T-helper 1 cell (primary cell): ENCODE data around the gene ZSCAN1.
A peak's percentile ranks its signal among the peaks of the same experiment; 100 is the strongest.

Experiments used
- DNase-seq, 5 donors: peaks; one replicate each; pipeline ENCODE4 v3.0.0-alpha.2; 2012 to 2020

ZSCAN1 gene

DNA sequence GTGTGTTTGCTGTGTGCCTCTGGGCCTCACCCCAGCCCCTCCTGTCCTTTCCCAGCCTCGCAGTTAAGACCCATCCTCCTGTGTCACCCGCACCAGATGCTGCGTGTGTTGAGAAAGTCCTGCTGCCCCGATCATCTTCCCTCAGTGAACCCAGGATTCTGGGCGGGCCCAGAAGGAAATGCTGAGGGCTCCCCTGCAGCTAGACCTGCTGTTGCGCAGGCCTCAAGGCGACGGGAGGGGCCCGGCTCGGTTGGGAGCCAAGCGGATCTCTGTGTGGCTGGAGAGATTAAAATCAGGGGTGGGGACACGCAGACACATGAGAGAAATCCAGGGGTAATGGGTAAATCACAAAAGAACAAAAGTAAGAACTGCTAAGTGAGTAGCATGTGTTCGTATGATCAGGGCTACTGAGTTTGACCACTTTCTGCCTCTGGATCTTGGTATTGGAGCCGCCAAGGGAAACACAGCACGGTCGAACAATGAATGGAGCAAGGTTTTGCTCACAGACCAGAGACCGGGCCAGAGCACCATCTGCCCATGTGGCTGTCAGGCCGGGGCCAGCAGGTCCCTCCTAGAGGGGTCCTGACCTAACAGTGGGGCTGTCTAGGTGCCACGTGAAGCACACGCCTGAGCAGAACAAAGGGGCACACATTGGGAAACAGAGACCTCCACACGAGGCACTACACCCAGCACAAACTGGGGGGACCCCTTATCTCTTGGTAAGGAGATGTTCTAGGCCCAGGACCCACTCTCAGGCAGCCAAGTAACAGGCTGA, 7.1 kb downstream of the ZSCAN1 start:
- DNase-seq = no peak

DNA sequence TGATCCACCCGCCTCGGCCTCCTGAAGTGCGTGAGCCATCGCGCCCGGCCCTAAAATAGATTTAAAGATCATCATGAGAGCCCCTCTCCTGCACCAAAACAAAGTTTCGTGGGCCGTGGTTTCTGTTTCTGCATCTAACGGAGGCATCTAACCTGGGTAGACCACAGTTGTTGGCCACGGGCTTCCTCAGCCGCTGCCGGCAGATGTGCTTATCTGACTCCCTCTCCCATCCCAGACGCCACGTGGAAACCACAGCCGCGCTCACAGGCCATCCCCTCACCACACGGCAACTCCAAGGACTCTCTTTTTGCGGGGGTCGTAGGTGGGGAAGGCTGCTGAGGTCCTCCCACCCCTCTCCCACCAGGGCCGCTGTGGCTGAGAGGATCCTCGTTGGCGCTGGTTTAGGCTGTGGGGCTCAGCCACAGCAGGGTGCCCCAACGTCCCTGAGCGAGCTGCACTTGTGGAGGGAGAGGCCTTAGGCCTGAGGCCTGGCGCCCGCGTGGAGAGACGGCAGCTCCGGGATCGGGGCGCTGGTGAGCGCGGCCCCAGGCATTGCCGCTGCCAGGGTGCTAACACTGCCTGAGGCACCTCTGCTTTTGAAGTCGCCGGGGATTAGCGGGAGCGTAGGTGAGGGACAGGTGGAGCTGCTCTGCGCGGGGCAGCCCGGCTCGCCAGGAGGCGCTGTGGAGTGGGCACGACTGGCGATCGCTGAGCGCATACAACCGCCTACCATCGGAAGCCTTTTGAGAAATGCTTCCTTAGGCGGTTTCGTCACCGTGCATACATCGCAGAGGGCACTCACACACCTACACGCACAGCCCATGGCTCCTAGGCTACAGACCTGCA, 8.9 kb downstream of the ZSCAN1 start:
- DNase-seq = no peak

DNA sequence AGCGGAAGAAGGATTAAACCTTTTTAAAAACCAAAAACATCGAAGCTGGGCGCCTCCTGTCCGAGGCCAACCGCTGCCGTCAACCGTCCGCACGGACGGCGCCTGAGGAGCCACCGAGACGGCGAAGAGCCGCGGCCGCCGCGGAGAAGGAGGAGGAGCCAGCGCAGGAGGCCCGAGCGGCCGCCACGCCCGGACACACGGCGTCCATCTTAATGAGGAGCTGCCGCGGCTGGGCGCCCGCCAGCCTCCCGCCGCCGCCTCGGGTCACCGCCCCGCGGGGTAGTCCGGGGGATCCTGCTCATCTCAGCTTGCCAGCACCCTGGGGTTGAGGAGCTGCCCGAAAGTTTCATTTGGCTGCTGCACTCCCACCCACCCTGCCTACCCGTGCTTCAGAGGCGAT, 10.6 kb downstream of the ZSCAN1 start:
- no peak for DNase-seq

DNA sequence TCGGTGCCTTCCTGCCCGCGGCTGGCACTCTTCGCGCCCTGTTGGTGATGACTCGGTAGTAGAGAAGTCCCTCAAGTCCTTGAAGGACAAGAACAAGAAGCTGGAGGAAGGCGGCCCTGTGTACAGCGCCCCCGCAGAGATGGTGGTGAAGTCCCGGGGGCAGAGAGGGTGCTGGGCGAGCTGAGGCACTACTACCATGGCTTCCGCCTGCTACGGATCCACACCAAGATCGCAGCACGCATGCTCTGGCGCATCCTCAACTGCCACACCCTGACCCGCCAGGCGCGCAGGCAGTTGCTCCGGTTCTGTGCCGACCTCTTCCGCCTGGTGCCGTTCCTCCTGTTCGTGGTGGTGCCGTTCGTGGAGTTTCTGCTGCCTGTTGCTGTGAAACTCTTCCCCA, 11.1 kb downstream of the ZSCAN1 start:
- DNase-seq = no peak

DNA sequence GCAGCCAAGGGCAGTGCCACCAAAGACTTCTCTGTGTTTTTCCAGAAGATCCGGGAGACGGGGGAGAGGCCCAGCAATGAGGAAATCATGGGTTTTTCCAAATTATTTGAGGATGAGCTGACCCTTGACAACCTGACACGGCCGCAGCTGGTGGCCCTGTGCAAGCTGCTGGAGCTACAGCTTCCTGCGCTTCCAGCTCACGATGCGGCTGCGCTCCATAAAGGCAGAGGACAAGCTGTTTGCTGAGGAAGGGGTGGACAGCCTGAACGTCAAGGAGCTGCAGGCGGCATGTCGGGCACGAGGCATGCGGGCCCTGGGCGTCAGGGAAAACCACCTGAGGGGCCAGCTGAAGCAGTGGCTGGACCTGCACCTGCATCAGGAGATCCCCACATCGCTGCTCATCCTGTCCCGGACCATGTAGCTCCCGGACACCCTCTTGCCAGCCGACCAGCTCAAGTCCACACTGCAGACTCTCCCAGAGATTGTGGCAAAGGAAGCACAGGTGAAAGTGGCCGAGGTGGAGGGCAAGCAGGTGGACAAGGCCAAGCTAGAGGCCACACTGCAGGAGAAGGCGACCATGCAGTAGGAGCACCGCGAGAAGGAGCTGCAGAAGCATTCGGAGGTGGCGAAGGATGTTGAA, 11.7 kb downstream of the ZSCAN1 start:
- DNase-seq = no peak

DNA sequence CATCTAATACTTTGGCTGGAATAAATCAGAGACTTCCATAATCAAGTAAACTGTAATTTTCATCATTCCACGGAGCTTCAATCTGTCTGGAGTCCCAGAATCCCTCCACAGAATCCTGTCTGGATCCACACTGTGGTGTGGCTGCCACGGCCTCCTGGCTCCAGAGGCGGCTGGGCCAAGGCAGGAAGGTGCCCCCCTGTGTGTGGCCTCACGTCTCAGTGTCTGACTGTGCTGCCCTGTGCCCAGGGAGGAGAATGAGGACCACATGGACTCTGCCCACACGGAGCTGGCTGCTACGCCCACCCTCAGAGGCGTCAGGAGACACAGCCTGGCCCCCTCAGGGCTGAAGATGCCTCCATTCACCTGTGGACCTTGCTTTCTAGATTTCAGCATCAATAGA, 13.0 kb downstream of the ZSCAN1 start:
- no peak for DNase-seq

DNA sequence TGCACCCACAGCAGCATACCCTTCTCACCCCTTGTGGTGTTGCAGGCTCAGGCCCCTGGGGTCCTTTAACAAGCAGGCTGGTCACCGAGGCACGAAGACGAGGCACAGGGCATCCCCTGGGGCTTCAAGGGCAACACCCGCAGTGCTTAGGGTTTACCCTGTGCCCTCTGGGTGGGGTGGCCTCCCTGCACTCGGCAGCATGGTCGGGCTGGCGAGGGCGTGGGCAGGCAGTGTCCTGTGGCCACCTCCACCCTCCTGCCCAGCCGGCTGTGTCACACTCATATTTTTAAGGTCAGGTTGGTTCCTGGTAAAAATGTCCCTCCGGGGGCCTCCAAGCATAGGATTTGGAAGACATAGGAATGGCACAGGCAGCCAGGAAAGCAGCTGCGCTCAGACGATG, 13.8 kb downstream of the ZSCAN1 start:
- DNase-seq = no peak

DNA sequence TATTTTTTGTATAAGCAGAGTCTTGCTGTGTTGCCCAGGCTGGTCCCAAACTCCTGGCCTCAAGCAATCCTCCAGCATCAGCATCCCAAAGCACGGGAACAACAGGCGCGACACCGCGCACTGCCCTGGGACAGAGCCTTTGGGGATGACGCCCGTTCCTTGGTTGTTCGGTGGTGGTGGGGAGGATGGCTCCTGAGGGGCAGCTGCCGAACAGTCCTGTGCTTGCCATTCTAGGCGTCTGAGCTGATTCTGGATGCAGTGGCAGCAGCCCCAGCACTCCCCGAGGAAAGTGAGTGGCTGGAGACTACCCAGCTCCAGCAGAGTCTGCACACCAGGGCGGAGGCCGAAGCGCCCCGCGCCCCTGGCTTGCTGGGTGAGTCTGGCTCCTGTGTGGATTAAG, 18.4 kb downstream of the ZSCAN1 start:
- DNase-seq = no peak

DNA sequence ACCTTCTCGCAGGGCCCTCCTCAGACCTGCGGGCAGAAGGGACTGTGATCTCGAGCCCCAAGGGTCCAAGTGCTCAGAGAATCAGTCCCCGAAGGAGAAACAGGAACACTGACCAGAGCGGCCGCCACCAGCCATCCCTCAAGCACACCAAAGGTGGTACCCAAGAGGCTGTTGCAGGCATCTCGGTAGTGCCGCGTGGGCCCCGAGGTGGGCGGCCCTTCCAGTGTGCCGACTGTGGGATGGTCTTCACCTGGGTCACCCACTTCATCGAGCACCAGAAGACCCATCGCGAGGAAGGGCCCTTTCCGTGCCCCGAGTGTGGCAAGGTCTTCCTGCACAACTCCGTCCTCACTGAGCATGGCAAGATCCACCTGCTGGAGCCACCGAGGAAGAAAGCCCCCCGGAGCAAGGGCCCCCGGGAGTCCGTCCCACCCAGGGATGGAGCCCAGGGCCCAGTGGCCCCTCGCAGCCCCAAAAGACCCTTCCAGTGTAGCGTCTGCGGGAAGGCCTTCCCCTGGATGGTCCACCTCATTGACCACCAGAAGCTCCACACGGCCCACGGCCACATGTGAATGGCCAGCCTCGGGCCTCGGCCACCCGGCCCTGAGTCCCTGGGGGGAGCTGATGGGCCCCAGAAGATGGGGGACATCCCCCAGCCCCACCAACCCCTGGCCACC, 19.8 kb downstream of the ZSCAN1 start:
- DNase-seq = no peak

DNA sequence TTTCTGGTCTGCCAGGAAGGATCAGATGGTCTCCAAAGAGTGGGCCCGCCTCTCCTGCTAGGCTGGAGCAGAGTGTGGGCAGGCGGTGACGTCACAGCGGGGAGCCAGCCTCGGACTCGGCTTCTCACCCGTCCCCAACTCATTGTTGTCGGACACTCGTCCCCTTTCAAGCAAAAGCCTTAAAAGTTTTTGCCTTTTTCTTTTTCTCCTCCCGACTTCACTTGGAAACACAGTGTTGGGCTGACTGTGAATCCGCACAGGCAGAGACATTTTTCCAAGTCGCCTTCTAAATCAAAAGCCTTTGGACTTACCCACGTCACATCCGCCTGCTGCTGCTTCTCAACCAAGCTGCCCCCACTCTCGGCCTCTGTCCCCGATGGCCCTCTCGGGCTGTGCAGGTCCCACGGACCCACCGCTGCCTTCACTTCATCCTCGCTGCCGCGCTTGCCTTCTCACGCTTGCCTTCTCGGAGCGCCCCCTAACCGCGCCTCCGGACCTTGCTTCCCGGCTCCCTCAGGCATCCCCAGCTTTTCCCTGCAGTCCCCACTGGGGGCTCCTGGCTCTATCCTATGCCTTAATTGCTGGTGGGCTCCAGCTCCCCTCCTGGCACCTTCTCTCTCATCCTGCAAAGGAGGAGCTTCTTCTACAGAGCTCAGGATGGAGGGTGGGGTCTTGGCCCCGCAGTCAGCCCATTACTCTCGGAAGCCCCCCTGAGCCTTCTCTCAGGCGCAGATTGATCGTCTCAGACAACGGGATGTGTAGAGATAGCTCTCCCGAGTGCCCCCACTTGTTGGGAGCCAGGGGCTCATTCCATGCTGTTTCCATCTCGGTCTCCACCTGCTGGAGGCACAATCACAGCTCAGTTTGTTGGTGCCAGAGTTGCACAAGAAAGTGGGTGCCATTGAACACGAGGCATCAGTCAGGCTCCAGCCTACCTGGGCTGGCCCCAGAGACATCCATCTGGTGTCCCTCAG, 21.4 kb downstream of the ZSCAN1 start:
- DNase-seq = no peak

DNA sequence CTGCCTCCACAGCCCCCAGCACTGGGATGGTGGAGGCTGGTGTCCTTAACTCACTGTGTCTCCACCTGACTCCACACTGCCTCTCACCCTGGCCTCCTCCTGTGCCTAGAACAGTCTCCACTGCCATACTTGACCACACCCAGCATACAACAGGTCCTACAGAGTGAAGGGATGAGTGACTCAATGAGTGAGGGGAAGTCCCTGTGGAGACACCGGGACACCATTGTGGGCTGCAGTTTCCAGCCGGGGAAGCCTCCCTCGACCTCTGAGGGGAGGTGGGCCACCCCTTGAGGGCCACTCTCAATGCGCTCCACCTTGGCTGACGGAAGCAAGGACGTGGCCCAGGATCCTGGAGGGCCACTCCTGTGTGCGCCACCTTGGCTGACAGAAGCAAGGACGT, 22.4 kb downstream of the ZSCAN1 start:
- DNase-seq = no peak

DNA sequence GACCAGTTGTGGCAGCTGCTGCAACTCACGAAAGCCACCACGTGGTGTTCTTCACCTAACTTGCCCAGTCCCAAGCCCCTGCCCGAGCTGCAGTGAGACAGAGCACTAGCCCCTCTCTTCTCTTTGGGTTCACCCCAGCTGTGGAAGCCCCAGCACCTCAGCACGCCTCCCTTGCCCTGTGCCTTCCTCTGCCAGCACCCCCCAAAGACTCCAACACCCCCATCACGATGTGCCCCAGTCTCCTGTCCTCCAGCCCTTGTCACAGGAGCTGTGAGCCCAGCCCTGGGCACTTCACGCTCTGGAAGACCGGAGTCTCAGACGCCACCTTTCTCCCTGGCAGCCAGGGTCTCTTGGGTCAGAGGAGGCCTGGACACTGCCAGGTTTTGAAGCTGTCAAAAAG, 23.0 kb downstream of the ZSCAN1 start:
- DNase-seq = no peak

DNA sequence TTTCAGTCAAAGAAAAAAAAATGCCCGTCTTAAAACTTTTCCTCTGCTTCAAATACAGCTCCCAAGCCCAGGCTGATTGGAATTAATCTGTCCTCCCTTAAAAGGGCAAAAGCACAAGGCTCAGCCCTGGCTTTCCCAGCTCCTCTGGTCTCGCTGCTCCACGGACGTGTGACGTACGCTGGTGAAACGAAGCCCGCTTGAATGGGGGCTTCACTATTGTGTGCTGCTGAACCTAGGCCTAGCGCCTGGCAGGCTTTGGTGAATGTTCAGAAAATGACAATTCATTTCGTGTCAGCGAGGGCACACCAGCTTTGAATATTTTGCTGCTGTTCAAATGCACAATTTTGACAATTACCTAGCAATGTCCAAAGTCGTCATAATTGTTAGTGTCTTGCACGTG, 24.6 kb downstream of the ZSCAN1 start:
- no peak for DNase-seq

DNA sequence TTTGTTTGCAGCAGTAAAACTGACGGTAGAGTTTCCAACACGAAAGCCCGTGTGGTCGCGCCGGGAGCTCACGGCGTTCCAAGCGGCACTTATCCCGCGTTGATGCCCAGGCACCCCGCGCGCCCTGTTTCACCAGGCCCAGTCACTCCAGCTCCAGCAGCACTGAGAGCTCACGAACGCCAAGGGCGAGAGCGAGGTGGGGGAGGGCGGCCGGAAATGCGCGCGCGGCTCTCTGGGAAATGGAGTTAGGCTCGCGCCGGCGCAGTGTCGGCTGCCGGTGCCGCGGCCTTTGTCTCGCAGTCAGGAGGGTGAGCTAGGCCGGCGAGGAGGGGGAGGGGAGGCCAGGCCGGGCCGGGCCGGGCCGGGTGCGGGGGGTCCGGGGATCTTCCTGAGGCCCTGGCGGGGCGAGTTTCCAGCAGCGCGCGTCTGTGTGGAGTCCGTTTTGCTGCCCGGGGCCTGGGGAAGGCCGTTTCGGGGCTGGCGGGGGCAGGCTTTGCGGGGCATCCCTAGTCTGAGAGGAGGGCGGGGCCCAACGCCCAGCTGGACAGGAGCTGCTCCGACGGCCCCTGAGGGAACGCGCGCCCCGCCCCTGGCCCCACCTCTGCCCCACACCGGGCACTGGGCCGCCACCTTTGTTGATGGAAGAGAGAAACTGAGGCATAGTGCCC, 25.3 kb downstream of the ZSCAN1 start, which contains the start of gene ZNF135:
Gene ZNF135 (plus strand): TSS at position 280 of the 668 bp plus-strand sequence. CDS start 721 bp downstream, outside the sequence.
- DNase-seq = peak in 2 of 5 donors; percentile 19 to 57

DNA sequence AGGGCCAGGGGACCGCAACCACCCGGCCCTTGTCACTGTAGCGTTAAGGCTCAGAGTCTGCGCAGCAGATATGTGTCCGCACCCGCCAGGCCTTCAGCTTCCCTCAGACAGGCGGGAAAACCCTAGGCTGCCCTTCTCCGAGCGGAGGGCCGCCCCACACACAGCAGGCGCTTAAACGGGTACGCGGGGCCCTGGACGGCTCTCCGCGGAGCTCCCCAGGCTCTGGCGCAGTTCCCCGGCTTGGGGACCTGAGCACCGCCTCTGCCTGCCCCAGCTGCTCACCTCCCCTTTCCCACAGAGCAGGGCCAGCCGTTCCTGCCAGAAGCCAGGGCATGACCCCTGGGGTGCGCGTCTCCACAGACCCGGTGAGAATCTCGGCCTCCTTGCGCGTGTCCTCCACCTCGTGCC, 25.9 kb downstream of the ZSCAN1 start:
- DNase-seq = no peak

DNA sequence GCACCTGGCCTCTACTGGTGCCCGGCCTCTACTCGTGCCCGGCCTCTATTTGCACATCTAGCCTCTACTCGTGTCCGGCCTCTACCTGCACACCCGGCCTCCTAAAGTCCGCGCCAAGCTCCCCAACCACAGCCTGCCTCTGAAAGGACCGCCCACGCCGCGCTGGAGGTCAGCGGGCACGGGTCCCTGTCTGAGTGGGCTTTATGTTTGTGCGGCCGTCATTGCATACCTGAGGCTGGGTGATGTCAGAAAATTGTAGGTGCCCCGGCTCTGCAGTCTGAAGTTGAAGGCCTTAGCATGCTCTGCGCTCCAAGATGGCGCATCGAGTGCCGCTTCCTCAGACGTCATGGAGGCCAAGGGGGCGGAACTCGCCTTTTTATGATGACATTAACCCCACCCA, 26.4 kb downstream of the ZSCAN1 start:
- no peak for DNase-seq

DNA sequence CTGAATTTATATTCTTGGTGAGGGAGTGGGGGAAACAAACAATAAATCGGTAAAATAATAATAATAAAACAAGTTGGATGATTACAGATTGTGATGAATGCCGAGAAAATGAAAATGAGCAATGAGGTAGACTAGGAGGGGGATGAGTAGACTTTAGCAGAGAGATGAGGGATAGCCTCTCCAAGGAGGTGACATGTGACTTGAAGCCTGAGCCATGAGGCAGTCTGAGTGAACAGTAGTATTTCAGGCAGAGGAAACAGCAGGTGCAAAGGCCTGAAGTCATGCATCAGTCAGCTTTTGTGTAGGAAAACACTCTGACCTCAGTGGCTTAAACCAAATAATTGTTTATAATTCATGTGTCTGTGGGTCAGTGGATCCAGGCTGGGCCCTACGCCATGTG, 29.9 kb downstream of the ZSCAN1 start:
- no peak for DNase-seq

DNA sequence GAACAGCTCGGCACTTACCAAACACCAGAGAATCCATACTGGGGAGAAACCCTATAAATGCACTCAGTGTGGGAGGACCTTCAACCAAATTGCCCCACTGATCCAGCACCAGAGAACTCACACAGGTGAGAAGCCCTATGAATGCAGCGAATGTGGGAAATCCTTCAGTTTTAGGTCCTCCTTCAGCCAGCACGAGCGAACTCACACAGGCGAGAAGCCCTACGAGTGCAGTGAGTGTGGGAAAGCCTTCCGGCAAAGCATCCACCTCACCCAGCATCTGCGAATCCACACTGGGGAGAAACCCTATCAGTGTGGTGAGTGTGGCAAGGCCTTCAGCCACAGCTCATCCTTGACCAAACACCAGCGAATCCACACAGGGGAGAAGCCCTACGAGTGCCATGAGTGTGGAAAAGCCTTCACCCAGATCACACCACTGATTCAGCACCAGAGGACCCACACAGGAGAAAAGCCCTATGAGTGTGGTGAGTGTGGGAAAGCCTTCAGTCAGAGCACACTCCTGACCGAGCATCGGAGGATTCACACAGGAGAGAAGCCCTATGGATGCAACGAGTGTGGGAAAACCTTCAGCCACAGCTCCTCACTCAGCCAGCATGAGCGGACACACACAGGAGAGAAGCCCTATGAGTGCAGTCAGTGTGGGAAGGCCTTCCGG, 33.6 kb downstream of the ZSCAN1 start:
- no peak for DNase-seq

DNA sequence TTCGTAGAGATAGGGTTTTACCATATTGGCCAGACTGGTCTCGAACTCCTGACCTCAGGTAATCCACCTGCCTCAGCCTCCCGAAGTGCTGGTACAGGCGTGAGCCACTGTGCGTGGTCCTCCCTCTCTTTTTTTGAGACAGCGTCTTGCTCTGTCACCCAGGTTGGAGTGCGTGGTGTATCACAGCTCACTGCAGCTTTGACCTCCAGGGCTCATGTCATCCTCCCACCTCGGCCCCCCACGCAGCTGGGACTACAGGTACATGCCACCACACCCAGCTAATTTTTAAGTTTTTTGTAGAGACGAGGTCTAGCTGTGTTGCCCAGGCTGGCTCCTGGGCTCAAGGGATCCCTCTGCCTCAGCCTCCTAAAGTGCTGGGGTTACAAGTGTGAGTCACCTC, 46.0 kb downstream of the ZSCAN1 start:
- no peak for DNase-seq

DNA sequence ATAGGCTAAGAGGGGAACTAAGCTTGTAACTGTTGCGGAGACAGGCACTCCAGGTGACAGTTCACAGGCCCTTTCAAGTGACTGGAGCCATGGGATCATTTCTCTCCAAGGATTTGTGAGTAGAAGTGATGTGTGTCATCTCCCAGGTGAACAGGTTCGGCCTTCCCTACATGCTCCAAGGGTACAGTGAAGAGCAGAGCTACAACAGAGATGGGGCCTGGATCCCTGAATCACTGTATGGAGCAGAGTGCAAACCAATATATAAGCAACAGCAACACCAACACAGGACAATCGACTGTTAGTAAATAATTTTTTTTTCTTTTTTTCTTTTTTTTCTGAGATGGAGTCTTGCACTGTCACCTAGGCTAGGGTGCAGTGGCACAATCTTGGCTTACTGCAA, 49.2 kb downstream of the ZSCAN1 start:
- no peak for DNase-seq
